GM20000 (cell line): ENCODE data around the gene KRT84.

Source experiments
- DNase-seq: peaks from one replicate; pipeline ENCODE4 v3.0.0; 2012; ENCODE audit warnings: low spot score
- CTCF ChIP-seq: IDR thresholded peaks from 2 replicates; pipeline ENCODE4 v1.5.1; 2012; ENCODE audit warnings: mild to moderate bottlenecking, control low read depth; ENCODE audit errors: extremely low read depth, missing control alignments

KRT84 gene

DNA sequence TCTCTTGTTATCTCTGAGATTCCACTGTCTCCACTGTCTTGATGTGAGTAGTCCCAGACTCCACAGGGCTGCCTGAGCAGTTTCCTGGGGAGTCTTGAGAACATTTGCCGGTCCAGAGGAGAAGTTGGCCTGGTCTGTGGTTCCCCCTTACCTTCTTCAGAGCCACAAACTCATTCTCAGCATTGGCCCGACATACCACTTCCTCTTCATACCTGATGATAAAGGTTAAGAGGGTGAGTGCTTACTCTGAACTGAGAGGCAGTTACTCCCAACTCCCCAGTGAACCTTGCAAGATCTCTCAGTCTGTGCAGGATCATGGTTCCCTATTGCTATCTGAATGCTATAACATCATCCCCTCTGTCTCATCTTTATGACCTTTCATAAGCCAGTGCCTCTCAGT, 2.6 kb downstream of the KRT84 start:
- no peak for TF ChIP-seq CTCF
- no peak for DNase-seq

- DNase-seq: no peak
- TF ChIP-seq CTCF: no peak
Measured at GRCh38 chr12:52381206-52381605, 4.2 kb downstream of the KRT84 start.

- peak; percentile 16 for TF ChIP-seq CTCF
- DNase-seq: no peak
Measured at GRCh38 chr12:52380271-52380694, 5.2 kb downstream of the KRT84 start.

DNA sequence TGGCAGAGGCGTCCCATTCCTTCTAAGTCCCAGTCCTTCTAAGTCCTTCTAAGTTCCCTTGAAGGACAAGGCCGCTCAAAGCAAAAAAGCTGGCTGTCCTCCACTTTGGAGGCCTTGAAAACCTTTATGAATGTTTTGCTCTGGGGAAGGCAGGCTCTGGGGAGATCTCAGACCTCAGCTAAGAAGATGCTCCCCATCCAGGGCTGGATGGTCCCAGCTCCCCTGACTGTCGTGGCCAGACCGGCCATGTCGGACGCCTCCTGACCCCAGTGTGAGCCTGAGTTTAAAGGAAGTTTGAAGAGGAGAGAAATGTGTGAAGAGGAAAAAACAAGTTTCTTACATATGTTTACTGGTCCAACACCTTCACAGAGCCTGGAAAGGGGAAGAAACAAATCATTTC, 5.9 kb downstream of the KRT84 start:
- no peak for DNase-seq
- TF ChIP-seq CTCF: no peak

DNA sequence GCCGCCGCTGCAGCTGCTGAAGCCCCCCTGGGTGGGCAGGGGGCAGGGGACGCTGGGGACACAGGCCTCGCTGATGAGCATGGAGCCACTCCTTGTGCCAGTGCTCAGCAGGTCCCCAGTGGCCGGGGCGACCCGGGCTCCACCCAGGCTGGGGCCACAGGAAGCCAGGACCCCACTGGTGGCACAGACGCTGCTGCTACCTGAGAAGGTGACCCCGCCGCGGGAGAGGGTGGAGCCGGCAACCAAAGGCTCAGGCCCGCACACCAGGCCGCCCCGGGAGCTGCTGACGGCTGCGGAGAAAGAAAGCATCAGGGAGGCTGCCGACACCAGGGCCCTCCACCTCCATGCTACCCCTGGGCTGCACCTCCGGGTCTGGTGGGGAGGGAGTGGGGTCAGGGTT, 7.4 kb downstream of the KRT84 start:
- no peak for TF ChIP-seq CTCF
- DNase-seq: no peak

- no peak for TF ChIP-seq CTCF
Measured at GRCh38 chr12:52377266-52377665, 8.2 kb downstream of the KRT84 start.

GRCh38 chr12:52372216-52373154, 13.0 kb downstream of the KRT84 start:
- peak; percentile 69 for TF ChIP-seq CTCF
- DNase-seq: peak; percentile 85

More at GRCh38 chr12:52377266-52377665, 8.2 kb downstream of the KRT84 start:
- no peak for DNase-seq
